Measurements from ENCODE around the gene ANO1.
"Not testable (repeated sequence)": the region's sequence is repeated elsewhere in the genome, so short reads cannot be mapped to it uniquely, and the experiment has no call there.

ANO1 gene

GRCh38 chr11:70192666-70193410, 114.7 kb downstream of the ANO1 start:
- no peak for DNase-seq

- DNase-seq, result no peak
Observed at GRCh38 chr11:70193411-70194292, 115.5 kb downstream of the ANO1 start.

DNA sequence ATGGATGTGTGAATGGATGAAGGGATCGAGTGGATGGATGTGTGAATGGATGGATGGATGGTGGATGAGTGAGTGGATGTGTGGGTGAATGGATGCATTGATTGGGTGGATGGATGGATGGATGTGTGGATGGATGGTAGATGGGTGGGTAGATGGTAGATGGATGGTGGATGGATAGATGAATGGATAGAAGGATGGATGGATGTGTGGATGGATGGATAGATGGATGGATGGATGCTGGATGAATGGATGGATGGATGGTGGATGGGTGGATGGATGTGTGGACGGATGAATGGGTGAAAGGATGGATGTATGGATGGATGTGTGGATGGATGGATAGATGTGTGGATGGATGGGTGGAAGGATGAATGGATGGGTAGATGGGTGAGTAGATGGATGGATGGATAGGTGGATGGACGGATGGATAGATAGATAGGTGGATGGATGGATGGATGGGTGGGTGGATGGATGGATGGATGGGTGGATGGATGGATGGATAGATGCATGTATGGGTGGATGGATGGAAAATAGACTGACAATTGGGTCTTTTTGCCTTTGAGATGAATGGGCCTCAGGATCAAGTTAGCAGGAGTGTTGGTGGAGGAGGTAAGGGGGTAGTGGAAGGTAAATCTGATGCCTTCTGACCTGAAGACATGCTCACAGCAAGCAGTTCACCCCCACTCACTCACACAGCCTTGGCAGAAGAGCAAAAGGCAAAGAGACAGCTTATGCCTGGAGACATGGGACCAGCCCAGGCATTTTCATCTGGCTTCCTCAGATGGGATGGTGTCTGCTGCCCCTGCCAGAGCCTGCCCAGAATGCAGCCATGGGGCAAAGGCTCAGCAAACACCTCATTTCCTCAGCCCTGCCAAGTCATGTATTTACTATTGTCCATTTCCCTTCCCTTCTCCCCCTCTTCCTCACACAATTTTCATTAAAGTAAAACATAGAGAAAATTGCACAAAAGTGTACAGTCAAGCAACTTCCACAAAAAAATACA, 117.0 kb downstream of the ANO1 start:
- no peak for DNase-seq

DNA sequence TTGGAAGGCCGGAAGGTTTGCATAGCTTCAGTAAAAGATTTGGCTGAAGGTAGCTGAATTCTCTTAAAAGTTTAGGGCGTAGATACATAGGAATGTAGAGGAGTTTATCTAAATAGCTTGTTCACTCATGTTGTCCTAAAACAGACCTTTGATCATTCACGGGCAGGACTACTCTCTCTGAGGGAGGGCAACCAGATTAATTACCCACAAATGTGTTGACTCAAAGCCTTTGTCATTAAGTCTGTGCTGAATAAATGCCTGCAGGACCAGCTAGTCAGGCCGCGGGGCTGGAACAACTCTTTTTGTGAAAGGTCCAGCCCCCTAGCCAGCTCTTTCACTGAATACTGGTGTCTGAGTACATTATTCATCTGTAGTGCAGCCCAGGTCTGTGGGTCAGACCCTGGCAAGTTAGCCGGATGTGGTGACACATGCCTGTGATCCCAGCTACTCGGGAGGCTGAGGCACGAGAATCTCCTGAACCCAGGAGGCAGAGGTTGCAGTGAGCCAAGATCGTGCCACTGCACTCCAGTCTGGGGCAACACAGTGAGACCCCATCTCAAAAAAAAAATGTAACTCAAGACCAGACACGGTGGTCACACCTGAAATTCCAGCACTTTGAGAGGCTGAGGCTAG, 122.2 kb downstream of the ANO1 start:
- DNase-seq, result no peak

- not testable (repeated sequence) for DNase-seq
Observed at GRCh38 chr11:70201047-70201446, 122.9 kb downstream of the ANO1 start.

GRCh38 chr11:70201882-70202861, 124.1 kb downstream of the ANO1 start:
- no peak for DNase-seq

DNA sequence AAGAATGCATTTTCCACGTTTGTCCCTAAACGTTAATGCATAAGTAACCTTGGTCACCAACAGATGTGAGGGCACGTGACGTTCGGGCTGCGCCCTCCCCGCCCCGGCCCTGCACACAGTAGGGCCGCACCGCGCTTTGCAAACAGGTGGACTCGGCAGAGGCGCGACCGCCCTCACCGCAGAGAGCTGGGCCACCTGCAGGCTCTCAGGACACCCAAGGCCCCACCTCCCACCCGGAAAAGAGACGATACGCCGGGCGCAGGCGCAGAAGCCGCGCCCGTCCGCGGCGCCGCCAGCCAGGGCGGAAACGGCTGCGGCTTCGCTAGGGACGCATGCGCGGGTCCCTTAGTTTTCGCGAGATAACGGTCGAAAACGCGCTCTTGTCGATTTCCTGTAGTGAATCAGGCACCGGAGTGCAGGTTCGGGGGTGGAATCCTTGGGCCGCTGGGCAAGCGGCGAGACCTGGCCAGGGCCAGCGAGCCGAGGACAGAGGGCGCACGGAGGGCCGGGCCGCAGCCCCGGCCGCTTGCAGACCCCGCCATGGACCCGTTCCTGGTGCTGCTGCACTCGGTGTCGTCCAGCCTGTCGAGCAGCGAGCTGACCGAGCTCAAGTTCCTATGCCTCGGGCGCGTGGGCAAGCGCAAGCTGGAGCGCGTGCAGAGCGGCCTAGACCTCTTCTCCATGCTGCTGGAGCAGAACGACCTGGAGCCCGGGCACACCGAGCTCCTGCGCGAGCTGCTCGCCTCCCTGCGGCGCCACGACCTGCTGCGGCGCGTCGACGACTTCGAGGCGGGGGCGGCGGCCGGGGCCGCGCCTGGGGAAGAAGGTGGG, 125.0 kb downstream of the ANO1 start, which contains the start of gene FADD:
FADD (plus strand) TSS at position 377 of the 831 bp plus-strand sequence; CDS start at position 541, 164 bp downstream.
- DNase-seq, result peak; percentile 36 to 91 (median 84)

DNA sequence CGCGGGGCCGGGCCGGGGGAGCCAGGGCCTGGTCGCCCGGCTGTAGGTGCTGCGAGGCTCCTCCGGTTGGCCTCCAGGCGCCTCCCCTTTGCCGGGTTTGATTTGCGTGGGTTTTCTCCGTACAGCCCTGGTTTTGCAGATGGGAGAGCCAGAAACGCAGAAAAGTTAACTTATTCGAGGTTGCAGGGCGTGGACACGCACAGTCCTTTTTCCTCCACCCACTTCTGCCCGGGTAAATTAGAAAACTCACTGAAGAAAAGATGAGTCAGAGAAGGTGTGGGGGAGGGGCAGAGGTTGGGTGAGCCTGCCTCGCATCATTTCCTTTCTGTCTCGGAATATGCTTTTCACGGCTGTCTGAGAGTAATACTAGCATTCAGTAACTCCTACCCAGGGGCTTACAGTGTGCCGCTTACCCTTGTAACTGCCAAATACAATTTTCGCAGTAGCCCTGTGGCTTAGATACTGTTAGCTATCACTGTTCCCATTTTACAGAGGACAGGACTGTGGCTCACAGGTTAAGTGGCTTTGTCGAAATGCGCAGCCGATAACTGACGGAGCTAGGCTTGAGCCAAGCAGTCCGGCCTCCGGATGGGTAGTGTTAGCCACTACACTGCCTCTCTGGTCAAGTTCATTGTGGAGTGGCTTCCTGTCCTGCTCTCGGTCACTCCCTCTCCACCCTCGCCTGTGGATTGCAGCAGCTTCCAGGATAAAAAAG, 125.8 kb downstream of the ANO1 start:
- peak in 5 of 14 donors; percentile 22 to 60 (median 39) for DNase-seq

DNA sequence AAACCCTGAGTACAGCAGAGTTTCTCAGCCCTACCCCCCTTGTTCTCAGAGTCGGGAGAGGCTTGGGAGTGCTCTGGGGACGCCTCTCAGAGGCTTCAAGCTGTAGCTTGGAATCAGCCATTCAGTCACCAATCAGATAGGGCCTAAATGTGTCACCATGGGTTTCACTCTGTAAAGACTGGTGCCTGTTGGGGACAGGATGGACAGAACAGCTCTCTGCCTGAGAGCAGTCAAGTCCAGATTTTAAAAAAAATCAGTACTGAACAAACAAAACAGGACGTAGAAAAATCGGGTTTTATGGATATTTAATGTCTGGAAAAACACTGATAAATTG, 126.3 kb downstream of the ANO1 start:
- no peak for DNase-seq

GRCh38 chr11:70205049-70205725, 127.1 kb downstream of the ANO1 start:
- DNase-seq, result no peak

DNA sequence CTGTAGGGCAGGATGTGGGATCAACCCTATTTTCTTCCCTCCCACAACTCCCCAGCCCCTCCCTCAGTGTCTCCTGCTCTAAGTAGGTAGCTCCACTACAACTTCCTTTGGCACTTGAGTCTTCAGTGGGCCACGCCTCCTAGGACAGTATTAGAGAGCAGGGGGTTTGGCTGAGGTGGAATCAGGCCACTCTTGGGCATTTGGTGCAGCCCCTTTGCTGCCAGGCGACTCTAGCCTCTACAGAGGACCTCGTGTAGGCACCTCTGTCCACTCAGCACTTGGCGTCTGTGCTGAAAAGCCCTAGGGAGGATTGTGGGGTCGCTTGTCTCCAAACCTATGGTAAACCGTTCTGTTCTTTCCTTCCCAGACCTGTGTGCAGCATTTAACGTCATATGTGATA, 127.6 kb downstream of the ANO1 start:
- no peak for DNase-seq

DNA sequence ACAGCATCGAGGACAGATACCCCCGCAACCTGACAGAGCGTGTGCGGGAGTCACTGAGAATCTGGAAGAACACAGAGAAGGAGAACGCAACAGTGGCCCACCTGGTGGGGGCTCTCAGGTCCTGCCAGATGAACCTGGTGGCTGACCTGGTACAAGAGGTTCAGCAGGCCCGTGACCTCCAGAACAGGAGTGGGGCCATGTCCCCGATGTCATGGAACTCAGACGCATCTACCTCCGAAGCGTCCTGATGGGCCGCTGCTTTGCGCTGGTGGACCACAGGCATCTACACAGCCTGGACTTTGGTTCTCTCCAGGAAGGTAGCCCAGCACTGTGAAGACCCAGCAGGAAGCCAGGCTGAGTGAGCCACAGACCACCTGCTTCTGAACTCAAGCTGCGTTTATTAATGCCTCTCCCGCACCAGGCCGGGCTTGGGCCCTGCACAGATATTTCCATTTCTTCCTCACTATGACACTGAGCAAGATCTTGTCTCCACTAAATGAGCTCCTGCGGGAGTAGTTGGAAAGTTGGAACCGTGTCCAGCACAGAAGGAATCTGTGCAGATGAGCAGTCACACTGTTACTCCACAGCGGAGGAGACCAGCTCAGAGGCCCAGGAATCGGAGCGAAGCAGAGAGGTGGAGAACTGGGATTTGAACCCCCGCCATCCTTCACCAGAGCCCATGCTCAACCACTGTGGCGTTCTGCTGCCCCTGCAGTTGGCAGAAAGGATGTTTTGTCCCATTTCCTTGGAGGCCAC, 128.3 kb downstream of the ANO1 start:
- DNase-seq, result no peak

GRCh38 chr11:70206982-70207376, 128.9 kb downstream of the ANO1 start:
- DNase-seq, result no peak

- DNase-seq, result no peak
Observed at GRCh38 chr11:70207531-70208131, 129.5 kb downstream of the ANO1 start.

DNA sequence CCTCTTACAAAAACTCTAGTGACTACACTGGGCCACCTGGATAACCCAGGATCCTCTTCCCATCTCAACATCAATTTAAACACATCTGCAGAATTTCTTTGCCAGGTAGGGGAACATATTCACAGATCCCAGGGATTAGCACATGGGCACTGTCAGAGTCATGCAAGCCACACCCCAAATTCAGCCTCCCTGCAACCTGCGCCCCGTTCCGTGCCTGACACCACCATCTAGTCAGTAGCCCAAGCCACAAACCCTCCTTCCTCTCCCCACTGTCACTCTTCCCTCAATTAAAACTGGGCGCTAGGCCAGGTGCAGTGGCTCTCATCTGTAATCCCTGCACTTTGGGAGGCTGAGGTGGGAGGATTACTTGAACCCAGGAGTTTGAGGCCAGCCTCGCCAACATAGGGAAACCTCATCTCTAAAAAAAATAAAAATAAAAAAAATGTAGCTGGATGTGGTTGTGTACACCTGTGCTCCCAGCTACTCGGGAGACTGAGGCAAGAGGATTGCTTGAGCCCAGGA, 131.3 kb downstream of the ANO1 start:
- no peak for DNase-seq

GRCh38 chr11:70210051-70210501, 132.0 kb downstream of the ANO1 start:
- DNase-seq, result no peak

- DNase-seq, result no peak
Observed at GRCh38 chr11:70210530-70210929, 132.4 kb downstream of the ANO1 start.

Data from C1 segment of cervical spinal cord (tissue), 14 donors.